Vagina (tissue), 2 donors: ENCODE measurements around the gene RITA1. TPM values are rescaled to one million over a fixed set of nuclear protein-coding genes. Genes with fewer than 3 reads are reported as not detected.
A peak's percentile ranks its signal among the peaks of the same experiment; 100 is the strongest.

Experiments
- DNase-seq, 2 donors: peaks; one replicate each; pipeline ENCODE4 v3.0.0-alpha.2; 2017; ENCODE audit errors: extremely low spot score in 2 of 2
- H3K27ac ChIP-seq: fragments of 200-600 bp; sonication (generic); one replicate; pipeline ENCODE4 v1.5.1; 2019
- H3K27me3 ChIP-seq: fragments of 200-600 bp; sonication (generic); one replicate; pipeline ENCODE4 v1.5.1; 2019
- H3K36me3 ChIP-seq, 2 donors: fragments of 200-600 bp; sonication (generic); one replicate each; pipeline ENCODE4 v1.5.1; 2017 to 2019
- H3K4me1 ChIP-seq: fragments of 200-600 bp; sonication (generic); one replicate; pipeline ENCODE4 v1.5.1; 2019
- H3K4me3 ChIP-seq, 2 donors: fragments of 200-600 bp; sonication (generic); 1 replicate in 1 of 2; 2 replicates in 1 of 2; pipeline ENCODE4 v1.5.1; 2016 to 2019
- H3K9me3 ChIP-seq: fragments of 200-600 bp; sonication (generic); one replicate; pipeline ENCODE4 v1.5.1; 2019
- CTCF ChIP-seq, 3 experiments: fragments of 450-650 bp in 2 of 3; fragments of 200-600 bp in 1 of 3; sonication (generic) in 1 of 3; IDR thresholded peaks; one replicate each; pipeline ENCODE4 v1.5.1; 2017 to 2019; ENCODE audit warnings: antibody characterized with exemption in 3 of 3, mild to moderate bottlenecking in 2 of 3, moderate library complexity in 2 of 3
- POLR2A ChIP-seq, 2 donors: fragments of 450-650 bp; IDR thresholded peaks; one replicate each; pipeline ENCODE4 v1.6.1; 2017; ENCODE audit warnings: antibody characterized with exemption in 2 of 2, mild to moderate bottlenecking in 2 of 2, moderate library complexity in 2 of 2
- POLR2AphosphoS5 ChIP-seq, 2 donors: sonication (generic); formaldehyde crosslinking; IDR thresholded peaks; one replicate each; pipeline ENCODE4 v1.9.0; 2017; ENCODE audit warnings: antibody characterized with exemption in 2 of 2, mild to moderate bottlenecking in 2 of 2, low read depth in 1 of 2; ENCODE audit not compliant: insufficient read depth in 1 of 2
- intact Hi-C: fragments of 100-400 bp; cut with DNase I; formaldehyde crosslinking; loops from one replicate; pipeline ENCODE4 v1.15.1; 2023
- total RNA-seq: library from RNA; depleted of rRNA; stranded (reverse); fragments of >200 nt; gene quantifications from one replicate; pipeline ENCODE4 v1.2.3, GENCODE V29; 2016

Gene RITA1
- total RNA-seq, 1 donor from 2014 or later: 14.5 TPM

GRCh38 chr12:113195598-113195997 is 10.1 kb downstream of the RITA1 start:
- Histone ChIP-seq H3K36me3 (peaks cover 0 to 14% of the 10 kb centered on the region in 2 donors), H3K4me1 (peaks cover 10% of the 10 kb centered on the region), H3K27me3 (no peaks in the 10 kb centered on the region), H3K4me3 (no peak overlapping the region), H3K27ac (peak overlapping the region; percentile 61), H3K9me3 (no peaks in the 10 kb centered on the region)
- intact Hi-C loops: loop anchor here (10.0 kb wide), 2 partner anchors 99 to 139 kb away; partner anchors contain the start of gene SLC8B1
- TF ChIP-seq POLR2AphosphoS5 (IDR thresholded peaks at IDR 0.05; ENCODE audit: insufficient read depth in 1 of 2, low read depth in 1 of 2) (no peak), POLR2A (IDR thresholded peaks at IDR 0.05) (no peak), CTCF (IDR thresholded peaks at IDR 0.05) (no peak)
- DNase-seq: no peak

DNA sequence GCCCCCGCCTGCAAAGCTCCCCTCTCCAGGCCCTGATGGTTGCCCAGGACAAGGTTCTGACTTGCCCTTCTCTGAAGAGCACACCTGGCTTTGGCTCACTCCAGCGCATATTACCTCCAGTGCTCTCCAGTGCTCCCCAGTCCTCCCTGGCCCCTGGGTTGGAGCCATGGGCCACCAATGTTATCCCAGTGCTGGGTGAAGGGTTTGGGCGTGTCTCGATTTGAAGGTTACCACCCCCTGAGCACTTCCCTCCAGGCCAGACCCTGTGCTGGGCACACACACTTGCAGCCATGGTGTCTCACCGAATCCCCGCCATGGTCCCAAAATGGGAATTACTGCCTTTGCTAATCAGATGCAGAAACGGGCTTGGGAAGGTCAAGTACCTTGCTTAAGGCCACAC is 11.1 kb downstream of the RITA1 start:
- peaks cover 0 to 8% of the 10 kb centered on the region in 2 donors for H3K36me3 ChIP-seq
- intact Hi-C loops: loop anchor here (10.0 kb wide), 2 partner anchors 98 to 138 kb away; partner anchors contain the start of gene SLC8B1
- DNase-seq: no peak

DNA sequence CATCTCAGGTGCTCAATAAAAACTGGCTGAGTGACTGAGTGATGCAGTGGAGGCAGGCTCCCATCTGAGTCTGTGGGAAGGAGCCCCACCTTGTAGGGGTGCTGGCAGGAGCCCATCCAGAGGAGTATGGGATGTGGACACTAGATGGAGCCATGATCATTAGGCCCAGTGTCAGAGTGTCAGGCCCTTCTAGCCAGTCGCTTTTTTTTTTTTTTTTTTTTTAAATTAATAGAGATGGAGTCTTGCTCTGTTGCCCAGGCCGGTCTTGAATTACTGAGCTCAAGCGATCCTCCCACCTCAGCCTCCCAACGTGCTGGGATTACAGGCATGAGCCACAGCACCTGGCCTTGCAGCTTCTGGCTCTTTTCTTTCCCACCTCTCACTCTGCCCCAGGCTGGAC is 11.5 kb downstream of the RITA1 start:
- intact Hi-C loops: loop anchor here (10.0 kb wide), 2 partner anchors 98 to 138 kb away; partner anchors contain the start of gene SLC8B1
- TF ChIP-seq POLR2A (IDR thresholded peaks at IDR 0.05): no peak
- no peak for TF ChIP-seq POLR2AphosphoS5 (IDR thresholded peaks at IDR 0.05; ENCODE audit: insufficient read depth in 1 of 2, low read depth in 1 of 2)
- peak in 2 of 3 experiments; percentile 39 to 61 for TF ChIP-seq CTCF (IDR thresholded peaks at IDR 0.05)

More for the DNA sequence above, 11.1 kb downstream of the RITA1 start:
- Histone ChIP-seq H3K27me3 (no peaks in the 10 kb centered on the region), H3K27ac (no peak overlapping the region), H3K4me3 (no peak overlapping the region), H3K9me3 (no peaks in the 10 kb centered on the region), H3K4me1 (peaks cover 10% of the 10 kb centered on the region)
- TF ChIP-seq POLR2A (IDR thresholded peaks at IDR 0.05) (no peak), CTCF (IDR thresholded peaks at IDR 0.05) (no peak), POLR2AphosphoS5 (IDR thresholded peaks at IDR 0.05; ENCODE audit: insufficient read depth in 1 of 2, low read depth in 1 of 2) (no peak)

GRCh38 chr12:113197518-113198077 is 12.1 kb downstream of the RITA1 start:
- intact Hi-C loops: loop anchor here (10.0 kb wide), 2 partner anchors 97 to 137 kb away; partner anchors contain the start of gene SLC8B1
- H3K4me1 ChIP-seq: peaks cover 10% of the 10 kb centered on the region
- H3K27ac ChIP-seq: no peak overlapping the region
- no peak for DNase-seq
- no peak overlapping the region for H3K4me3 ChIP-seq
- no peak for TF ChIP-seq CTCF (IDR thresholded peaks at IDR 0.05)
- TF ChIP-seq POLR2AphosphoS5 (IDR thresholded peaks at IDR 0.05; ENCODE audit: insufficient read depth in 1 of 2, low read depth in 1 of 2): no peak
- TF ChIP-seq POLR2A (IDR thresholded peaks at IDR 0.05): no peak
- no peaks in the 10 kb centered on the region for H3K36me3 ChIP-seq
- no peaks in the 10 kb centered on the region for H3K27me3 ChIP-seq
- H3K9me3 ChIP-seq: no peaks in the 10 kb centered on the region

More for the DNA sequence above, 11.5 kb downstream of the RITA1 start:
- no peak overlapping the region for H3K27ac ChIP-seq
- H3K4me3 ChIP-seq: no peak overlapping the region
- no peaks in the 10 kb centered on the region for H3K9me3 ChIP-seq
- DNase-seq: no peak
- H3K36me3 ChIP-seq: peaks cover 0 to 4% of the 10 kb centered on the region in 2 donors
- H3K4me1 ChIP-seq: peaks cover 10% of the 10 kb centered on the region
- no peaks in the 10 kb centered on the region for H3K27me3 ChIP-seq

- intact Hi-C loops: loop anchor here (10.0 kb wide), 2 partner anchors 97 to 137 kb away; partner anchors contain the start of gene SLC8B1
- DNase-seq: no peak
- Histone ChIP-seq H3K36me3 (no peaks in the 10 kb centered on the region), H3K27me3 (no peaks in the 10 kb centered on the region), H3K9me3 (no peaks in the 10 kb centered on the region), H3K27ac (no peak overlapping the region), H3K4me1 (peaks cover 10% of the 10 kb centered on the region), H3K4me3 (no peak overlapping the region)
- TF ChIP-seq CTCF (IDR thresholded peaks at IDR 0.05) (no peak), POLR2AphosphoS5 (IDR thresholded peaks at IDR 0.05; ENCODE audit: insufficient read depth in 1 of 2, low read depth in 1 of 2) (no peak), POLR2A (IDR thresholded peaks at IDR 0.05) (no peak)
Measured at GRCh38 chr12:113198296-113198695, 12.8 kb downstream of the RITA1 start.
